Stimulated activated CD4-positive, alpha-beta T cell treated with anti-CD3 and anti-CD28 coated beads, Interleukin-1b, Interleukin-23, amount 100 ng/mL, for 24 hours (primary cell): ENCODE results near the gene C4A.
A peak's percentile ranks its signal among the peaks of the same experiment; 100 is the strongest.
"Not testable (repeated sequence)": the region's sequence is repeated elsewhere in the genome, so short reads cannot be mapped to it uniquely, and the experiment has no call there.

ENCODE experiments used
- DNase-seq, 4 experiments: peaks; one replicate each; pipeline ENCODE4 v3.0.0-alpha.2; 2020; ENCODE audit warnings: low read depth in 4 of 4, low spot score in 1 of 4

C4A gene

DNA sequence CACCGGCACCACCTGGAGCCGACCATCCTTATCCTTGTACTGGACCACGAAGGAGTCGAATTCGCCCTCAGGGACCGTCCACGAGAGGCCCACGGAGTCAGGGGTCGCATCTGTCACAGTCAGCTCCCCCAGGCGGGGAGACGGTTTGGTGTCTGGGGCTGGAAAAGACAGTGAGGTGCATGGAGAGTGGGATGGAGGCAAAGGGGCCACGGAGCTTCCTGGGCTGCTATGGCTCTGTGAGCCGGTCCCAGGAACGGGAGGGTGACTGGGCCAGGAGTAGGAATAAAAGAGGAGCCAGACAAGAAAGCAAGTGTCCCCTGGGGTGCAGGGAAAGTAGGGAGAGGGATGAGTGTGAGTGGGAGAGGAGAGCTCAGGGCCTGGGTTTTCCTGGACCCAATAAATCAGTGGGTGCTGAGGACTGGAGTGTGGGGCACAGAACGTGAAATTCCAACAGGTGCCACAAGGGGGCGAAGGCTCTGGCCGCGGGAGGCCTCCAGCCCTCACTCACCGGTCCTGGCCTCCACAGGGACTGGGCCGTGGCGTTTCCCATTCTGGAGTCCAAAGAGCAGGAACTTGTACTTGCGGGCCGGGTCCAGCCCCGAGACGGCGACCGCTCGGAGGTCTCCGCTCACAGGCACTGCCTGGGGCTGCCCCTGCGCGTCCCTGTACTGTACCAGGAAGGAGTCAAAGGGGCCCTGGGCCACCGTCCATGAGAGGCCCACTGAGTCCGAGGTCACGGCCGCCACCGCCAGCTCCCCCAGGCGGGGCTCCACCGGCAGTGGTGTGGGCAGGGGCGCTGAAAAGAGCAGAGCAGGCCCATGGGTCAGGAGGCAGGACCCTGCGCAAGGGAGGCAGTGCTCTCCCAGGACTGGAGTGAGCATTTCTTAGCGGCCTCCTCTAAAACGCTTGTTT, 66.3 kb downstream of the C4A start:
- peak; percentile 36 to 71 (median 51) for DNase-seq

- DNase-seq, result not testable (repeated sequence)
These were observed 67.3 kb downstream of the C4A start for GRCh38 chr6:32049149-32049548.

DNA sequence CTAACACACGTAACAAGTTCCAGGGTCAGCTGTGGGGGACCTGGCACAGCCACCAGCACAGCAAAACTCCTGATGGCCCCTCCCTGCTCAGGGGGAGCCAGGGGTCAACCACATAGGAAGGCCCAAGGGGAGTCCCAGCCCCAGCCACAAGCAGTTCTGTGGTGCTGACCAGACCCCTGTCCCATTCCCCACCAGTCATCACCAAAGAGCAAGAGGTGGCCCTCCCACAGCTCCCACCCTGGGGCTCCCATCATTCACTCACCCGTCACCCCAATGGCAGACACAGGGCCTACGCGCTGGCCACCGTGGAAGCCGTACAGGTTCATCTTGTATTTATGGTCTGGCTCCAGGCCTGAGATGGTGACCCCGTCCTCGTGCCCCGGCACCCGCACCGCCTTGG, 67.9 kb downstream of the C4A start:
- DNase-seq, result not testable (repeated sequence)

- no peak for DNase-seq
These were observed 68.7 kb downstream of the C4A start for GRCh38 chr6:32050562-32050961.
